ENCODE results near the gene RECQL. TPM values are rescaled to one million over a fixed set of nuclear protein-coding genes. Genes with fewer than 3 reads are reported as not detected.

Gene RECQL
- 10 to 100 TPM; 44.2 to 52.4 TPM for total RNA-seq
- polyA plus RNA-seq: 10 to 100 TPM; 28.2 to 31.3 TPM
- long read RNA-seq, donor 1, transcript RECQL-204 (15 exons, 3,702 nt): major isoform, 11 of 43 reads
- long read RNA-seq, donor 1, transcript RECQL-203 (16 exons, 2,572 nt): minor isoform, 6 of 43 reads
- long read RNA-seq, donor 1, partial matches to known transcripts: 8 of 43 reads
- long read RNA-seq, donor 1, other reads (novel, unspliced or antisense): 18 of 43 reads
- long read RNA-seq, donor 2, transcript RECQL-204 (15 exons, 3,702 nt): major isoform, 14 of 44 reads
- long read RNA-seq, donor 2, transcript RECQL-203 (16 exons, 2,572 nt): minor isoform, 7 of 44 reads
- long read RNA-seq, donor 2, partial matches to known transcripts: 2 of 44 reads
- long read RNA-seq, donor 2, other reads (novel, unspliced or antisense): 21 of 44 reads

- Histone ChIP-seq H3K4me1 (ENCODE audit: control insufficient read depth in 1 of 2, insufficient read depth in 2 of 2, low read length in 2 of 2) (peaks cover 3 to 15% of the 10 kb centered on the region in 2 donors), H3K4me3 (ENCODE audit: low read length in 2 of 2) (peak within 1 kb of the TSS; percentile 70 to 91), H3K9me3 (ENCODE audit: control insufficient read depth, low read length) (no peaks in the 10 kb centered on the region), H3K27ac (ENCODE audit: low read depth in 1 of 2, low read length in 2 of 2) (peak within 1 kb of the TSS; percentile 1 to 97), H3K27me3 (ENCODE audit: control insufficient read depth in 1 of 2, insufficient read depth in 2 of 2, low read length in 1 of 2) (no peaks in the 10 kb centered on the region), H3K36me3 (ENCODE audit: control insufficient read depth in 1 of 2, insufficient read depth in 2 of 2, low read length in 1 of 2) (peaks cover 0 to 3% of the 10 kb centered on the region in 2 donors)
- DNase-seq: peak; percentile 92 to 95
- 0% methylated on average over 61 of the region's 61 CpGs for WGBS, 2 donors
- peak; percentile 99 for ATAC-seq (ENCODE audit: low FRiP score)
- intact Hi-C loops (cut with DNase I): loop anchor here (5.0 to 10.0 kb wide), 2 partner anchors 153 to 156 kb away; partner anchors contain the start of gene LDHB (in 2 of the 2)
These were observed at the start of gene RECQL, which contains the start of gene GOLT1B for GRCh38 chr12:21501258-21502163. RECQL (minus strand) TSS chr12:21501635; CDS start chr12:21499570, 2,065 bp downstream. GOLT1B (plus strand) TSS chr12:21501789; CDS start chr12:21501924, 135 bp downstream.

GRCh38 chr12:21547437-21547836 is 46.0 kb upstream of the RECQL start:
- no peaks in the 10 kb centered on the region for H3K27me3 ChIP-seq (ENCODE audit: control insufficient read depth in 1 of 2, insufficient read depth in 2 of 2, low read length in 1 of 2)
- no peaks in the 10 kb centered on the region for H3K36me3 ChIP-seq (ENCODE audit: control insufficient read depth in 1 of 2, insufficient read depth in 2 of 2, low read length in 1 of 2)
- intact Hi-C loops (cut with DNase I): no loop called here
- 63 to 74% methylated on average over 1 of the region's 1 CpG for WGBS, 2 donors
- H3K4me1 ChIP-seq (ENCODE audit: control insufficient read depth in 1 of 2, insufficient read depth in 2 of 2, low read length in 2 of 2): no peaks in the 10 kb centered on the region
- no peaks in the 10 kb centered on the region for H3K9me3 ChIP-seq (ENCODE audit: control insufficient read depth, low read length)
- no peak overlapping the region for H3K4me3 ChIP-seq (ENCODE audit: low read length in 2 of 2)
- ATAC-seq (ENCODE audit: low FRiP score) (no peak), DNase-seq (no peak)
- H3K27ac ChIP-seq (ENCODE audit: low read depth in 1 of 2, low read length in 2 of 2): no peak overlapping the region

GRCh38 chr12:21546716-21547115 is 45.3 kb upstream of the RECQL start:
- DNase-seq (no peak), ATAC-seq (ENCODE audit: low FRiP score) (no peak)
- no peaks in the 10 kb centered on the region for H3K27me3 ChIP-seq (ENCODE audit: control insufficient read depth in 1 of 2, insufficient read depth in 2 of 2, low read length in 1 of 2)
- H3K27ac ChIP-seq (ENCODE audit: low read depth in 1 of 2, low read length in 2 of 2): no peak overlapping the region
- intact Hi-C loops (cut with DNase I): no loop called here
- WGBS, 2 donors: 0% methylated on average over 1 of the region's 1 CpG
- no peaks in the 10 kb centered on the region for H3K9me3 ChIP-seq (ENCODE audit: control insufficient read depth, low read length)
- H3K4me3 ChIP-seq (ENCODE audit: low read length in 2 of 2): no peak overlapping the region
- H3K36me3 ChIP-seq (ENCODE audit: control insufficient read depth in 1 of 2, insufficient read depth in 2 of 2, low read length in 1 of 2): no peaks in the 10 kb centered on the region
- no peaks in the 10 kb centered on the region for H3K4me1 ChIP-seq (ENCODE audit: control insufficient read depth in 1 of 2, insufficient read depth in 2 of 2, low read length in 2 of 2)

- 82 to 85% methylated on average over 2 of the region's 2 CpGs for whole genome bisulfite sequencing, 2 donors
- Histone ChIP-seq H3K4me1 (ENCODE audit: control insufficient read depth in 1 of 2, insufficient read depth in 2 of 2, low read length in 2 of 2) (no peaks in the 10 kb centered on the region), H3K36me3 (ENCODE audit: control insufficient read depth in 1 of 2, insufficient read depth in 2 of 2, low read length in 1 of 2) (no peaks in the 10 kb centered on the region), H3K27ac (ENCODE audit: low read depth in 1 of 2, low read length in 2 of 2) (no peak overlapping the region), H3K4me3 (ENCODE audit: low read length in 2 of 2) (no peak overlapping the region), H3K27me3 (ENCODE audit: control insufficient read depth in 1 of 2, insufficient read depth in 2 of 2, low read length in 1 of 2) (no peaks in the 10 kb centered on the region), H3K9me3 (ENCODE audit: control insufficient read depth, low read length) (no peaks in the 10 kb centered on the region)
- intact Hi-C loops (cut with DNase I): no loop called here
- DNase-seq (no peak), ATAC-seq (ENCODE audit: low FRiP score) (no peak)
These were observed 44.1 kb upstream of the RECQL start for GRCh38 chr12:21545557-21545956.

GRCh38 chr12:21543151-21543550 is 41.7 kb upstream of the RECQL start:
- H3K4me1 ChIP-seq (ENCODE audit: control insufficient read depth in 1 of 2, insufficient read depth in 2 of 2, low read length in 2 of 2): no peaks in the 10 kb centered on the region
- H3K27ac ChIP-seq (ENCODE audit: low read depth in 1 of 2, low read length in 2 of 2): no peak overlapping the region
- H3K9me3 ChIP-seq (ENCODE audit: control insufficient read depth, low read length): no peaks in the 10 kb centered on the region
- H3K27me3 ChIP-seq (ENCODE audit: control insufficient read depth in 1 of 2, insufficient read depth in 2 of 2, low read length in 1 of 2): no peaks in the 10 kb centered on the region
- H3K36me3 ChIP-seq (ENCODE audit: control insufficient read depth in 1 of 2, insufficient read depth in 2 of 2, low read length in 1 of 2): no peaks in the 10 kb centered on the region
- DNase-seq (no peak), ATAC-seq (ENCODE audit: low FRiP score) (no peak)
- no peak overlapping the region for H3K4me3 ChIP-seq (ENCODE audit: low read length in 2 of 2)
- intact Hi-C loops (cut with DNase I): no loop called here

GRCh38 chr12:21542403-21542802 is 41.0 kb upstream of the RECQL start:
- no peaks in the 10 kb centered on the region for H3K36me3 ChIP-seq (ENCODE audit: control insufficient read depth in 1 of 2, insufficient read depth in 2 of 2, low read length in 1 of 2)
- DNase-seq (no peak), ATAC-seq (ENCODE audit: low FRiP score) (no peak)
- H3K4me1 ChIP-seq (ENCODE audit: control insufficient read depth in 1 of 2, insufficient read depth in 2 of 2, low read length in 2 of 2): no peaks in the 10 kb centered on the region
- no peaks in the 10 kb centered on the region for H3K9me3 ChIP-seq (ENCODE audit: control insufficient read depth, low read length)
- intact Hi-C loops (cut with DNase I): no loop called here
- H3K4me3 ChIP-seq (ENCODE audit: low read length in 2 of 2): no peak overlapping the region
- no peak overlapping the region for H3K27ac ChIP-seq (ENCODE audit: low read depth in 1 of 2, low read length in 2 of 2)
- H3K27me3 ChIP-seq (ENCODE audit: control insufficient read depth in 1 of 2, insufficient read depth in 2 of 2, low read length in 1 of 2): no peaks in the 10 kb centered on the region
- WGBS, 2 donors: 20 to 26% methylated on average over 5 of the region's 5 CpGs

GRCh38 chr12:21541773-21542172 is 40.3 kb upstream of the RECQL start:
- no peak overlapping the region for H3K27ac ChIP-seq (ENCODE audit: low read depth in 1 of 2, low read length in 2 of 2)
- no peak overlapping the region for H3K4me3 ChIP-seq (ENCODE audit: low read length in 2 of 2)
- intact Hi-C loops (cut with DNase I): no loop called here
- H3K27me3 ChIP-seq (ENCODE audit: control insufficient read depth in 1 of 2, insufficient read depth in 2 of 2, low read length in 1 of 2): no peaks in the 10 kb centered on the region
- H3K4me1 ChIP-seq (ENCODE audit: control insufficient read depth in 1 of 2, insufficient read depth in 2 of 2, low read length in 2 of 2): no peaks in the 10 kb centered on the region
- ATAC-seq (ENCODE audit: low FRiP score) (no peak), DNase-seq (no peak)
- WGBS, 2 donors: 90 to 94% methylated on average over 6 of the region's 6 CpGs
- H3K9me3 ChIP-seq (ENCODE audit: control insufficient read depth, low read length): no peaks in the 10 kb centered on the region
- no peaks in the 10 kb centered on the region for H3K36me3 ChIP-seq (ENCODE audit: control insufficient read depth in 1 of 2, insufficient read depth in 2 of 2, low read length in 1 of 2)

GRCh38 chr12:21539797-21540196 is 38.4 kb upstream of the RECQL start:
- intact Hi-C loops (cut with DNase I): no loop called here
- ATAC-seq (ENCODE audit: low FRiP score) (no peak), DNase-seq (no peak)
- Histone ChIP-seq H3K36me3 (ENCODE audit: control insufficient read depth in 1 of 2, insufficient read depth in 2 of 2, low read length in 1 of 2) (no peaks in the 10 kb centered on the region), H3K27me3 (ENCODE audit: control insufficient read depth in 1 of 2, insufficient read depth in 2 of 2, low read length in 1 of 2) (no peaks in the 10 kb centered on the region), H3K9me3 (ENCODE audit: control insufficient read depth, low read length) (no peaks in the 10 kb centered on the region), H3K4me3 (ENCODE audit: low read length in 2 of 2) (no peak overlapping the region), H3K27ac (ENCODE audit: low read depth in 1 of 2, low read length in 2 of 2) (no peak overlapping the region), H3K4me1 (ENCODE audit: control insufficient read depth in 1 of 2, insufficient read depth in 2 of 2, low read length in 2 of 2) (no peaks in the 10 kb centered on the region)
